ENCODE data around the gene PRR23B.

Gene PRR23B

GRCh38 chr3:138972941-138973340, 47.8 kb downstream of the PRR23B start:
- no peak for DNase-seq

- DNase-seq = no peak
Measured at GRCh38 chr3:138971766-138972320, 48.9 kb downstream of the PRR23B start.

All from inflammatory macrophage treated with lipopolysaccharide for 1 hour (primary cell).